ENCODE data around the gene PRKCE.
A peak's percentile ranks its signal among the peaks of the same experiment; 100 is the strongest.

Gene PRKCE

DNA sequence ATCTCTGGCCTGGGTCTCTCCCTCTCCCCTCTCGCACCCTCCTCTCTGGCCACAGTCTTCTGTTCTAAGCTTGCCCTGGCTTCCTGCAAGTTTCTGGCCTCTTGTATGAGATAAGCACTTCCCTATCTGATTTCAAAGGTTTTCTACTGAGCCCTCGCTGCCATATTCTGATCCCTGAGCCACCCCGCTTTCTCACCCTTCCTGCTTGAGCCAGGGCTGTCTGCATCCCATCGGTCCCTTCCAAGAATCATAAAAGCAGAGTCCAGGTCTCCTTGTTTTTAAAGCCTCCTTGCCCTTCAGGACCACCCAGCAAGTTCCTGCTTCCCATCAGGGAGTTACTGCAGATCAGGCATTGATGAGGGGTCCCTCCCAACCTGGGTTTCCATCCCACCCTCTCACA is 110.2 kb downstream of the PRKCE start:
- H3K18ac ChIP-seq (ENCODE audit: low read depth in 1 of 2, low read length in 2 of 2), result no peak overlapping the region
- no peak overlapping the region for H2BK15ac ChIP-seq (ENCODE audit: low read depth, poor library complexity, severe bottlenecking)
- no peak overlapping the region for H4K91ac ChIP-seq (ENCODE audit: low read length)
- H3K14ac ChIP-seq (ENCODE audit: low read length in 2 of 2), result no peak overlapping the region
- H2BK12ac ChIP-seq (ENCODE audit: low read length in 2 of 2), result no peak overlapping the region
- WGBS, result 72% methylated on average over 4 of the region's 4 CpGs
- no peak for DNase-seq
- H3K36me3 ChIP-seq (ENCODE audit: control insufficient read depth in 1 of 2, insufficient read depth in 2 of 2, low read depth in 1 of 2, low read length in 2 of 2), result no peaks in the 10 kb centered on the region
- H2AK5ac ChIP-seq (ENCODE audit: low read length, severe bottlenecking), result no peak overlapping the region
- H3K4me2 ChIP-seq (ENCODE audit: low read length, poor library complexity, severe bottlenecking), result no peak overlapping the region
- no peaks in the 10 kb centered on the region for H3K27me3 ChIP-seq (ENCODE audit: control insufficient read depth in 1 of 2, insufficient read depth in 1 of 2, low read length in 2 of 2)
- no peak overlapping the region for H2AFZ ChIP-seq (ENCODE audit: low read depth, low read length)
- no peak overlapping the region for H2BK120ac ChIP-seq (ENCODE audit: low read depth, low read length)
- no peak overlapping the region for H3K27ac ChIP-seq (ENCODE audit: low read length, poor library complexity, severe bottlenecking)
- H3K4me1 ChIP-seq (ENCODE audit: control insufficient read depth, insufficient read depth, low read depth, low read length), result peaks cover 3% of the 10 kb centered on the region
- no peaks in the 10 kb centered on the region for H3K9me3 ChIP-seq (ENCODE audit: control insufficient read depth, low read length)
- H3K4me3 ChIP-seq (ENCODE audit: insufficient read depth in 1 of 2, low read depth in 1 of 2, low read length in 2 of 2), result no peak overlapping the region
- H4K8ac ChIP-seq (ENCODE audit: low read length), result no peak overlapping the region
- peaks cover 11% of the 10 kb centered on the region for H3K79me1 ChIP-seq (replicated peaks; ENCODE audit: low read length, poor library complexity, severe bottlenecking)
- no peak overlapping the region for H3K9ac ChIP-seq (ENCODE audit: low read length)
- H3K23ac ChIP-seq (ENCODE audit: low read length in 2 of 2), result no peak overlapping the region
- H2BK5ac ChIP-seq (ENCODE audit: low read depth, low read length, poor library complexity, severe bottlenecking), result no peak overlapping the region
- no peak overlapping the region for H3K4ac ChIP-seq (ENCODE audit: low read depth in 1 of 2, low read length in 2 of 2)

DNA sequence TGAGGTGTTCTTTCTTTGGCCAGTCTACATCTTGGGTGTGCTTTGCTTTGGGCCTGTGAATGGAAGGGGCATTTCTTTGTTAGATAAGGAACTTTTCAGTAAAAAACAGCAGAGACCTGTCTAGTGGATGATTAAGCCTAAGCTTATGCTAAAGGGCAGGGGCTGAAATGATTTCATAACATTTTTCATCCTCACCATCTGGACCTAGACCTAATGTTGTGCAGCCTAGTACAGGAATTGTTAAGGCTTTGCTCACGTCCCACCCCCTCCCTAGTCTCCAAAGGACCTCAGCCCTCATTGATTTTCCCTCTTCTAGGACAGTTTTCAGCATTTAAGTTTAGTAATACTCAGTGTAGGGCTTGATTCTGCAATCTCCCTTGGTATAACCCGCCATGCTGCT is 111.8 kb downstream of the PRKCE start:
- no peak for DNase-seq

DNA sequence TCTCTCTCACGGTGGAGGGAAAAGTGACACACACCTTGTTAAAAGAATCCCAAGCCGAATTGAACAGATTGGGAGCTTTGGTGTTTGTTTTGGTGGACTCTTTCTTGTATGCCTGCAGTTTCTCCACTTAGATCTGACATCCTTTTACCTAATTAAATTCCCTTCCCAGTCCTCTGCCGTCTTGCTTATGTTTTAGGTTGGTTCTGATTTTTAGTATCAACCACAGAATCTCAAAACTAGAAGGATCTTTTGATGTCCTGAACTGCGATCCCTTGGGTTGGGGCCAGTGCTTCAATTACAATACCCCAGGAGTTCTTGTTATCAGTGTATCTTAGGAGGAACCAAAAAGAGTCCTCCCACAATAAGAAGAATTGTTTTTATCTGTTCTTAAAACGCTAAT is 112.3 kb downstream of the PRKCE start:
- Histone ChIP-seq H3K79me1 (replicated peaks; ENCODE audit: low read length, poor library complexity, severe bottlenecking) (peaks cover 11% of the 10 kb centered on the region), H3K27ac (ENCODE audit: low read length, poor library complexity, severe bottlenecking) (no peak overlapping the region), H2BK120ac (ENCODE audit: low read depth, low read length) (no peak overlapping the region), H4K91ac (ENCODE audit: low read length) (no peak overlapping the region), H3K18ac (ENCODE audit: low read depth in 1 of 2, low read length in 2 of 2) (no peak overlapping the region), H3K36me3 (ENCODE audit: control insufficient read depth in 1 of 2, insufficient read depth in 2 of 2, low read depth in 1 of 2, low read length in 2 of 2) (no peaks in the 10 kb centered on the region), H2AK5ac (ENCODE audit: low read length, severe bottlenecking) (no peak overlapping the region), H2BK15ac (ENCODE audit: low read depth, poor library complexity, severe bottlenecking) (no peak overlapping the region), H2AFZ (ENCODE audit: low read depth, low read length) (no peak overlapping the region), H3K4me3 (ENCODE audit: insufficient read depth in 1 of 2, low read depth in 1 of 2, low read length in 2 of 2) (no peak overlapping the region), H2BK5ac (ENCODE audit: low read depth, low read length, poor library complexity, severe bottlenecking) (no peak overlapping the region), H3K4me1 (ENCODE audit: control insufficient read depth, insufficient read depth, low read depth, low read length) (peaks cover 3% of the 10 kb centered on the region), H3K23ac (ENCODE audit: low read length in 2 of 2) (no peak overlapping the region), H3K4me2 (ENCODE audit: low read length, poor library complexity, severe bottlenecking) (no peak overlapping the region), H3K4ac (ENCODE audit: low read depth in 1 of 2, low read length in 2 of 2) (no peak overlapping the region), H4K8ac (ENCODE audit: low read length) (no peak overlapping the region), H3K27me3 (ENCODE audit: control insufficient read depth in 1 of 2, insufficient read depth in 1 of 2, low read length in 2 of 2) (no peaks in the 10 kb centered on the region), H3K9me3 (ENCODE audit: control insufficient read depth, low read length) (no peaks in the 10 kb centered on the region), H2BK12ac (ENCODE audit: low read length in 2 of 2) (no peak overlapping the region), H3K9ac (ENCODE audit: low read length) (no peak overlapping the region), H3K14ac (ENCODE audit: low read length in 2 of 2) (no peak overlapping the region)
- 96% methylated on average over 1 of the region's 5 CpGs for WGBS
- DNase-seq, result no peak

More for the DNA sequence above, 111.8 kb downstream of the PRKCE start:
- no peak overlapping the region for H3K14ac ChIP-seq (ENCODE audit: low read length in 2 of 2)
- H2AK5ac ChIP-seq (ENCODE audit: low read length, severe bottlenecking), result no peak overlapping the region
- no peak overlapping the region for H2BK12ac ChIP-seq (ENCODE audit: low read length in 2 of 2)
- H4K91ac ChIP-seq (ENCODE audit: low read length), result no peak overlapping the region
- no peak overlapping the region for H3K4me2 ChIP-seq (ENCODE audit: low read length, poor library complexity, severe bottlenecking)
- no peaks in the 10 kb centered on the region for H3K9me3 ChIP-seq (ENCODE audit: control insufficient read depth, low read length)
- H3K4ac ChIP-seq (ENCODE audit: low read depth in 1 of 2, low read length in 2 of 2), result no peak overlapping the region
- WGBS, result 100% methylated on average over 1 of the region's 2 CpGs
- H2BK120ac ChIP-seq (ENCODE audit: low read depth, low read length), result no peak overlapping the region
- H3K36me3 ChIP-seq (ENCODE audit: control insufficient read depth in 1 of 2, insufficient read depth in 2 of 2, low read depth in 1 of 2, low read length in 2 of 2), result no peaks in the 10 kb centered on the region
- no peak overlapping the region for H2BK15ac ChIP-seq (ENCODE audit: low read depth, poor library complexity, severe bottlenecking)
- H3K79me1 ChIP-seq (replicated peaks; ENCODE audit: low read length, poor library complexity, severe bottlenecking), result peaks cover 11% of the 10 kb centered on the region
- no peak overlapping the region for H3K23ac ChIP-seq (ENCODE audit: low read length in 2 of 2)
- H3K27ac ChIP-seq (ENCODE audit: low read length, poor library complexity, severe bottlenecking), result no peak overlapping the region
- no peak overlapping the region for H3K18ac ChIP-seq (ENCODE audit: low read depth in 1 of 2, low read length in 2 of 2)
- H3K27me3 ChIP-seq (ENCODE audit: control insufficient read depth in 1 of 2, insufficient read depth in 1 of 2, low read length in 2 of 2), result no peaks in the 10 kb centered on the region
- H2AFZ ChIP-seq (ENCODE audit: low read depth, low read length), result no peak overlapping the region
- H3K9ac ChIP-seq (ENCODE audit: low read length), result no peak overlapping the region
- no peak overlapping the region for H4K8ac ChIP-seq (ENCODE audit: low read length)
- H3K4me1 ChIP-seq (ENCODE audit: control insufficient read depth, insufficient read depth, low read depth, low read length), result peaks cover 3% of the 10 kb centered on the region
- H3K4me3 ChIP-seq (ENCODE audit: insufficient read depth in 1 of 2, low read depth in 1 of 2, low read length in 2 of 2), result no peak overlapping the region
- H2BK5ac ChIP-seq (ENCODE audit: low read depth, low read length, poor library complexity, severe bottlenecking), result no peak overlapping the region

DNA sequence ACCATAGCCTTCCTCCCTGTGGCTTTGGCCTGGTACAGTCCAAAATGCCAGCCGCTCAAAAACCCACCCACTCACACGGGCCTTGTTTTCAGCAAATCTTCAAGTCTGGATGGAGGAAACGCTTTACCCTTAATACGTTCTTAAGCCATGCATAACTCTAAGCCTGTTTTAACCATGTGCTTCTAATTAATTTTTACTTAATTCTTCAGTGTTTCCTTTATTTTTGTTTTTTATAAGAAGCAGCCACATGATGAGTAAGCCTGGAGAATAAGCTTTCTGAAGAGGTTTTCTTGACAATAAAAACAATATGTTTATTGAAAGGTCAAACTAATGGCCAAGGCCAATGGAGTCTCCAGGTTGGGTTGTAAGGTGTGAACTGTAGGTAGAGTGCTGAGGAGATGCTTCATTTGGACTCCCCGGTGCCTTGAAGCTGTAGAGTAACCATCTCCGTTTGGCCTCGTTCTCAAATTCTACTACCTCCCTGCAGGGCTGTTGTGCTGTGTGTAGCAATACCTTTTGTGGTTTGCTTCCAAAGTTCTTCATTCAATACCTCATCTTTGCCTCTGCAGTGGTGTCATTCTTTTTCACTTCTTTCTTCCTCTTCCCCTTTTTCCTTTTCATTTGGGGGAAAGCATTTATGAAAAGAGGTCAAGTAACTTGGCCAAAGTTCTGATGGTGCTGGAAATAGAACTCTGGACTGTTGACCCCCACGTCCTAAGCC is 113.7 kb downstream of the PRKCE start:
- H3K4me1 ChIP-seq (ENCODE audit: control insufficient read depth, insufficient read depth, low read depth, low read length), result no peaks in the 10 kb centered on the region
- no peak overlapping the region for H3K9ac ChIP-seq (ENCODE audit: low read length)
- peaks cover 0 to 5% of the 10 kb centered on the region in 2 experiments for H3K27me3 ChIP-seq (ENCODE audit: control insufficient read depth in 1 of 2, insufficient read depth in 1 of 2, low read length in 2 of 2)
- no peak overlapping the region for H3K23ac ChIP-seq (ENCODE audit: low read length in 2 of 2)
- H3K18ac ChIP-seq (ENCODE audit: low read depth in 1 of 2, low read length in 2 of 2), result no peak overlapping the region
- no peak overlapping the region for H2AFZ ChIP-seq (ENCODE audit: low read depth, low read length)
- H2AK5ac ChIP-seq (ENCODE audit: low read length, severe bottlenecking), result no peak overlapping the region
- H3K4me2 ChIP-seq (ENCODE audit: low read length, poor library complexity, severe bottlenecking), result no peak overlapping the region
- no peak for DNase-seq
- WGBS, result 81% methylated on average over 6 of the region's 8 CpGs
- no peak overlapping the region for H3K27ac ChIP-seq (ENCODE audit: low read length, poor library complexity, severe bottlenecking)
- H3K14ac ChIP-seq (ENCODE audit: low read length in 2 of 2), result no peak overlapping the region
- no peak overlapping the region for H3K4me3 ChIP-seq (ENCODE audit: insufficient read depth in 1 of 2, low read depth in 1 of 2, low read length in 2 of 2)
- no peak overlapping the region for H4K91ac ChIP-seq (ENCODE audit: low read length)
- peak overlapping the region; percentile 40 for H4K8ac ChIP-seq (ENCODE audit: low read length)
- no peaks in the 10 kb centered on the region for H3K36me3 ChIP-seq (ENCODE audit: control insufficient read depth in 1 of 2, insufficient read depth in 2 of 2, low read depth in 1 of 2, low read length in 2 of 2)
- H2BK5ac ChIP-seq (ENCODE audit: low read depth, low read length, poor library complexity, severe bottlenecking), result no peak overlapping the region
- H2BK120ac ChIP-seq (ENCODE audit: low read depth, low read length), result no peak overlapping the region
- no peaks in the 10 kb centered on the region for H3K9me3 ChIP-seq (ENCODE audit: control insufficient read depth, low read length)
- no peak overlapping the region for H3K4ac ChIP-seq (ENCODE audit: low read depth in 1 of 2, low read length in 2 of 2)
- no peak overlapping the region for H2BK15ac ChIP-seq (ENCODE audit: low read depth, poor library complexity, severe bottlenecking)
- peaks cover 8% of the 10 kb centered on the region for H3K79me1 ChIP-seq (replicated peaks; ENCODE audit: low read length, poor library complexity, severe bottlenecking)
- no peak overlapping the region for H2BK12ac ChIP-seq (ENCODE audit: low read length in 2 of 2)

Measured in mesenchymal stem cell (in vitro differentiated cells and primary cell).